HFF-Myc (cell line): ENCODE measurements around the gene FBLN2.

Source experiments
- DNase-seq: peaks from one replicate; pipeline ENCODE4 v3.0.0-alpha.2; 2011; ENCODE audit warnings: low read depth; ENCODE audit errors: extremely low read depth
- H3K4me3 ChIP-seq: replicated peaks from 2 replicates; pipeline ENCODE4 v1.5.1; 2011; ENCODE audit warnings: low read depth, mild to moderate bottlenecking, control low read depth, low read length
- TF ChIP-seq, protein P1 (sequence below): IDR thresholded peaks from 2 replicates; pipeline ENCODE4 v1.5.1; 2012; ENCODE audit warnings: mild to moderate bottlenecking, low read depth, low read length, control low read depth; ENCODE audit errors: missing control alignments

The FBLN2 gene

DNA sequence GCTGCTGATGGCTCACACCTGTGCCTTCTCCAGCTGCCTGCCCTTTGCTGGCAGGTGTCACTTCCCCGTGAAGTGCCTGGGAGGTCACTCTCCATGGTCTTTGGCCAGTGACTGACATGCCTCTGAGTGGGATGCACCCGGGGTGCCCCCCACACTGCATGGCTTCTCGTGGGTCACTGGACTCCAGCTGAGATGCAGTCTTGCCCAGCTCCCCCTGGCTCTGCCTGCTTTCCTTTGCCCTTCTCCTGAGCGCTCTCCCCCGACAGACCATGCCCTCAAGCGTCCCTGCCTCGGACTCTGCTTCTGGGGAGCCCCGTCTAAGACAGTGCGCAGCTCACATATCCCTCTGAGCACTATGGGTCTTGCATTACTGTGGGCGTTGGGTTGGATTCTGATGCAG, 14.4 kb downstream of the FBLN2 start:
- TF ChIP-seq, protein P1, sequence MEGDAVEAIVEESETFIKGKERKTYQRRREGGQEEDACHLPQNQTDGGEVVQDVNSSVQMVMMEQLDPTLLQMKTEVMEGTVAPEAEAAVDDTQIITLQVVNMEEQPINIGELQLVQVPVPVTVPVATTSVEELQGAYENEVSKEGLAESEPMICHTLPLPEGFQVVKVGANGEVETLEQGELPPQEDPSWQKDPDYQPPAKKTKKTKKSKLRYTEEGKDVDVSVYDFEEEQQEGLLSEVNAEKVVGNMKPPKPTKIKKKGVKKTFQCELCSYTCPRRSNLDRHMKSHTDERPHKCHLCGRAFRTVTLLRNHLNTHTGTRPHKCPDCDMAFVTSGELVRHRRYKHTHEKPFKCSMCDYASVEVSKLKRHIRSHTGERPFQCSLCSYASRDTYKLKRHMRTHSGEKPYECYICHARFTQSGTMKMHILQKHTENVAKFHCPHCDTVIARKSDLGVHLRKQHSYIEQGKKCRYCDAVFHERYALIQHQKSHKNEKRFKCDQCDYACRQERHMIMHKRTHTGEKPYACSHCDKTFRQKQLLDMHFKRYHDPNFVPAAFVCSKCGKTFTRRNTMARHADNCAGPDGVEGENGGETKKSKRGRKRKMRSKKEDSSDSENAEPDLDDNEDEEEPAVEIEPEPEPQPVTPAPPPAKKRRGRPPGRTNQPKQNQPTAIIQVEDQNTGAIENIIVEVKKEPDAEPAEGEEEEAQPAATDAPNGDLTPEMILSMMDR, result no peak
- no peak for DNase-seq
- H3K4me3 ChIP-seq, result no peak overlapping the region

DNA sequence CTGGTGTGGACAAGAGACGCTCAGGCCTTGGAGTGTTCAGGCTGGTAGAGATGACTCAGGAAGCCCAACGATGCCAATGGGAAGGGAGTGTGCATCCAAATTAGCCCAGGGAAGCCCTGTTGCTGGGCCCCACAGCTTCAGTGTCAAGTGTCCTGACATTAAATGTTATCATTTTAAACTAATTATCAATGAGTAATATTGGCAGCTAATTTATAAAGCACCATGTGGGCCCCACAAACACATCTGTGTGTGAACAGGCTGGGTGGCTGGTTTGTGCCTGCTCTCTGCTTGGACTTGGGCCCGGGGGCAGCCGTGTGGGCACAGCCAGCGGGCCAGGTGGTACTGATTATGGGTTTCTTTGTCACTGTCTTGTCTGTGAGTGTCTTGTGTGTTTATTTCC, 15.0 kb downstream of the FBLN2 start:
- TF ChIP-seq, protein P1, result no peak
- DNase-seq, result no peak
- H3K4me3 ChIP-seq, result no peak overlapping the region

DNA sequence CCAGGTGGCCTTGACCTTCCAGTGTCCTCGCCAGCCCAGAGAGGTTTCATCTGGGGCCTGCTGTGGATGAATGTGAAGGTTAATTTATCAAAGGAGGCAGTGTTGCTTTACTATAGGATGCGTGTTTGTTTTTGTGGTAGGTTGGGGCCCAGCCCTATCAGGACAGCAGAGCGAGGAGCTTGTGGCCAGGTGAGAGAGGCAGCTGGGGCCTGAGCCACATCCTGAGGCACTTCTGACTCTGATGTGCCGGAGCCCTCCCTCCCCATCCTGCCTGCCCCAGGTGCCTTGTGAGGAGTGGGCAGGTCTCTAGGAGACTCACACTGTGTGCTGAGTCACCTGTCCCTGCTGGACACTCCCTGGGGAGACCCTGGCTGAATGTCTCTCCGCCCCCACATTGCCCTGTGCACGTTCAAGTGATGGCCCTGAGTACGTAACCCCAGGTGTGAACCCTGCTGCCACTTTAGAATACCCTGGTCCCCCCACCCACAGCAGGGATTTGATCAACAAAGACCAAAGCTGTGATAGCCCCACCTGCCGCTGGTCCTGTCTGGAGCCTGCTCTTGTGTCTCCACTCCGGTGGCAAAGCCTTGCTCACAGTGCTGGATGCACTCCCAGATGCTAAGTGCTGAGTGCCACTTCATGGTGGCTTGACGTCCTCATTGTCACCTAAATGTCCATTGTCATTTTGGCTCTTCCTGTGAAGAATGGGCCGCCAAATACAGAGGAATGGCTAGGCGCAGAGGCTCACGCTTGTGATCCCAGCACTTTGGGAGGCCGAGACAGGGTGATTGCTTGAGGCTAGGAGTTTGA, 16.0 kb downstream of the FBLN2 start:
- no peak overlapping the region for H3K4me3 ChIP-seq
- DNase-seq, result no peak
- TF ChIP-seq, protein P1, result no peak

DNA sequence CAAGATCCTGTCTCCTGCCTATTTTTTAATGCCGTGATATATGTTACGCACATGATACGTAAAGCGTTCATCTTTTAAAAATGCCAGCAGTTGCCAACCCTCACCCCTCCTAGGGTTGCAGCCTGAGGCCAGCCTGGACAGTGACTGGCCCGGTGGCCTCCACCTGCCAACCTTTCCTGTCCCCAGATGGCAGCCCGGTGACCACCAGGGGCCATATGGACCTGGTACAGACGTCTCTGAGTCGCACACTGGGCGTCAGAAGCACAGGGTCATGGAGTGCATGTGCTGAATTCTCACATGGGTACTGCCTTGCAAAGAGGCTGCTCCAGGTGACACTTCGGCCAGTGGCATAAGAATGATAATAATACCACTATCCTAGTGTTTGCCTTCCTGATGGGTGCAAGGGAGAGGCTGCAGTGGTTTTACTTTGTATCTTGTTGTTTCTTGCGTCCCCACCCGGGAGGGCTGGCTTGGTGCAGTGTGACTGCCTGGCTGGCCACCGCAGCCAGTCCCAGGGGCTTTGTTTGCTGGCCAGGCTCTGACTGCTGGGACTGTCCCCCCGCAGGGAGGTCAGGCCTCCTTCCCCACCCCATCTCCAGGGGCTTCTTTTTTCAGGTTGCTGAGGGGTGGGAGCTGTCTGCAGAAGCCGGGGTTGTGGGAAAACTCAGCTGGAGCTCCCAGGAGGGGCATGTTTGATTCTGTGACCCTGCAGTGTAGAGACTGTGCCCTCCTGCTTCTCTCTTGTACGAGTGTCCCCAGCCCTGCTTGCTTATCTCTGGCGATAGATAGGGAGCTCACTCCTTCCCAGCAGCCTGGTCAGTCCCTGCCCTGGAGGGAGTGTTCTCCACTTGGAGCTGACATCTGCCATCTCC, 16.9 kb downstream of the FBLN2 start:
- H3K4me3 ChIP-seq, result no peak overlapping the region
- DNase-seq, result no peak
- TF ChIP-seq, protein P1, result no peak

DNA sequence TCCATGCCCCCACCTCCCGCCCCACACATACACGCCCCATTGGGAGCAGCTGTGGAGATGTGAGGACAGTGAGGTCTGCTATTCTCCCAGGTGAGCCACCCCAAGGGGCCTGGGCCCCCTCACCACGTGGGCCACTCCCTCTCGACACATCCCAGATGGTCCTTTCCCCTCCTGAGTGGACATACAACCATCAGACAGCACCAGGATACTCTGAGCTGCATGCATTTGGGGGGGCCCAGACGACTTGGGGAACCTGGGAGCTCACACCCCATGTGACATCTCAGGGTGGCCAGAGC, 17.5 kb downstream of the FBLN2 start:
- TF ChIP-seq, protein P1, result no peak
- DNase-seq, result no peak
- H3K4me3 ChIP-seq, result no peak overlapping the region

DNA sequence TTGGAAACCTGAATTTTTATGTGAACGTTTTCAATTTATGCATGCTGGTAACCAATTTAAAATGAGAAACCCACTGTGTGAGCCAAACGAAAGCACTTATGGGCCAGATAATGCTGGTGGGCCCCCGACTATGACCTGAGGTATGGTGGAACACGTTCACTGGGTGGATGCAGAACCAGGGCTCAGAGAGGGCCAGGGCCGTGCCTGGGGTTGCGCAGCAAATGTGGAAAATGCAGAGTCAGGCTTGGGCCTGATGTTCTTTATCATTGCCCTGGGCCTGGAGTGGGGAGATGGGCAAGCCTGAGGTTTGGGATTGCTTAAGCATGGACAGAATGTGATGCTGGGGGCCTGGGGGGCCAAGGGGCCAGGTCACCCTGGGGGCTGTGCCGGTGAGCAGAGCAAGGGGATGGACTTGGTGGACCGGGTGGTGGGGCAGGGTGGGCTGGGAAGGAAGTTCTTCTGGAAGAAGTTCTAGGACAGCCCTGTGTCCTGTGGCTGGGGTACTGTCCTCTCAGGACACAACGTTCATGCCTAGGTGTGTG, 17.9 kb downstream of the FBLN2 start:
- H3K4me3 ChIP-seq, result no peak overlapping the region
- TF ChIP-seq, protein P1, result no peak

More for the DNA sequence above, 17.9 kb downstream of the FBLN2 start:
- no peak for DNase-seq
